ENCODE measurements around the gene PRKAA1. TPM values are rescaled to one million over a fixed set of nuclear protein-coding genes. Genes with fewer than 3 reads are reported as not detected.
A peak's percentile ranks its signal among the peaks of the same experiment; 100 is the strongest.

Gene PRKAA1
- polyA plus RNA-seq, 2 of the 4 experiments (the other 2 are of a cell fraction), result 51.5 to 107 TPM

GRCh38 chr5:40844565-40844964 lies 46.4 kb upstream of the PRKAA1 start (continued):
- TF ChIP-seq, protein P1, sequence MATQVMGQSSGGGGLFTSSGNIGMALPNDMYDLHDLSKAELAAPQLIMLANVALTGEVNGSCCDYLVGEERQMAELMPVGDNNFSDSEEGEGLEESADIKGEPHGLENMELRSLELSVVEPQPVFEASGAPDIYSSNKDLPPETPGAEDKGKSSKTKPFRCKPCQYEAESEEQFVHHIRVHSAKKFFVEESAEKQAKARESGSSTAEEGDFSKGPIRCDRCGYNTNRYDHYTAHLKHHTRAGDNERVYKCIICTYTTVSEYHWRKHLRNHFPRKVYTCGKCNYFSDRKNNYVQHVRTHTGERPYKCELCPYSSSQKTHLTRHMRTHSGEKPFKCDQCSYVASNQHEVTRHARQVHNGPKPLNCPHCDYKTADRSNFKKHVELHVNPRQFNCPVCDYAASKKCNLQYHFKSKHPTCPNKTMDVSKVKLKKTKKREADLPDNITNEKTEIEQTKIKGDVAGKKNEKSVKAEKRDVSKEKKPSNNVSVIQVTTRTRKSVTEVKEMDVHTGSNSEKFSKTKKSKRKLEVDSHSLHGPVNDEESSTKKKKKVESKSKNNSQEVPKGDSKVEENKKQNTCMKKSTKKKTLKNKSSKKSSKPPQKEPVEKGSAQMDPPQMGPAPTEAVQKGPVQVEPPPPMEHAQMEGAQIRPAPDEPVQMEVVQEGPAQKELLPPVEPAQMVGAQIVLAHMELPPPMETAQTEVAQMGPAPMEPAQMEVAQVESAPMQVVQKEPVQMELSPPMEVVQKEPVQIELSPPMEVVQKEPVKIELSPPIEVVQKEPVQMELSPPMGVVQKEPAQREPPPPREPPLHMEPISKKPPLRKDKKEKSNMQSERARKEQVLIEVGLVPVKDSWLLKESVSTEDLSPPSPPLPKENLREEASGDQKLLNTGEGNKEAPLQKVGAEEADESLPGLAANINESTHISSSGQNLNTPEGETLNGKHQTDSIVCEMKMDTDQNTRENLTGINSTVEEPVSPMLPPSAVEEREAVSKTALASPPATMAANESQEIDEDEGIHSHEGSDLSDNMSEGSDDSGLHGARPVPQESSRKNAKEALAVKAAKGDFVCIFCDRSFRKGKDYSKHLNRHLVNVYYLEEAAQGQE (IDR thresholded peaks at IDR 0.05), result no peak
- no peak for TF ChIP-seq ZFP36 (IDR thresholded peaks at IDR 0.05; ENCODE audit: borderline replicate concordance, partially characterized antibody)

GRCh38 chr5:40842351-40842750 lies 44.2 kb upstream of the PRKAA1 start:
- no peak for FAIRE-seq
- H3K27ac ChIP-seq, result peak overlapping the region; percentile 9 to 87; a peak in 2 of 6 replicates
- peak in 1 of 2 experiments; percentile 38; a peak in 2 of 6 replicates for ATAC-seq

DNA sequence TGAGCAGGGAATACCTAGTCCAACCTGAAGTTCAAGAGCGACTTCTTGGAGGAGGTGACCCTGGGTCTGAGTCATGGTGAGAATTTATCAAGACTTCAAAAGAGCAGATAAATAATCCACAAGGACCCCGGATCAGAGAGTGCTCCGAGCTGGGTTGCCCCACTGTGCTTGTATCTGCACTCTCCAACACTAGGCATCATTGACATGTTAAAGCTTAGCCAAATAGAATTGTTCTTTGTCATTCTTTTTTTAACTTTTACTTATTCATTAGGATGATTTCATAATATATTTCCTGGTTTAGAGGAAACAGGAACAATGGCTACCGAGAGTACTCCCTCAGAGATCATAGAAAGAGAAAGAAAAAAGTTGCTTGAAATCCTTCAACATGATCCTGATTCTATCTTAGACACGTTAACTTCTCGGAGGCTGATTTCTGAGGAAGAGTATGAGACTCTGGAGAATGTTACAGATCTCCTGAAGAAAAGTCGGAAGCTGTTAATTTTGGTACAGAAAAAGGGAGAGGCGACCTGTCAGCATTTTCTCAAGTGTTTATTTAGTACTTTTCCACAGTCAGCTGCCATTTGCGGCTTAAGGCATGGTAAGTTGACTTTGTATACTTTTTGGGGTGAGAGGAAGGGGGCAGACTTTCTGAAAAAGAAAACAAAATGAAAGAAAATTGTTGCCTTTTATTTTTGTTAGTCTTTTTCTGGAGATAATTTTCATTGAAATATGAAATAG lies 43.1 kb upstream of the PRKAA1 start, which contains the start of gene CARD6:
Gene CARD6, plus strand, starts transcription at position 300 of the 738 bp plus-strand sequence. Its CDS starts 16 bp downstream, at position 316.
- Histone ChIP-seq H3K4me3 (peak within 1 kb of the TSS; percentile 51), H3K27ac (peak within 1 kb of the TSS; percentile 87), H3K9me3 (no peaks in the 10 kb centered on the region), H3K4me1 (peaks cover 19% of the 10 kb centered on the region), H3K4me2 (peak within 1 kb of the TSS; percentile 95)
- peak; percentile 76 for TF ChIP-seq ZFP36 (IDR thresholded peaks at IDR 0.05; ENCODE audit: borderline replicate concordance, partially characterized antibody)
- peak; percentile 89 for TF ChIP-seq MAFK (IDR thresholded peaks at IDR 0.05; ENCODE audit: partially characterized antibody)
- no peak for TF ChIP-seq FOSL2 (IDR thresholded peaks at IDR 0.05)
- TF ChIP-seq FOSL2 (CRISPR knock-in tag; IDR thresholded peaks at IDR 0.05), result 0 out of 2 replicates have a peak, but pooled peaks have one; percentile 27
- no peak for TF ChIP-seq HOXB13 (CRISPR knock-in tag; IDR thresholded peaks at IDR 0.05; ENCODE audit: low read depth)
- DNase-seq (ENCODE audit: low read depth in 1 of 2, low spot score in 1 of 2) (peak; percentile 46 to 62), ATAC-seq (peak; percentile 77 to 83; a peak in 5 of 6 replicates), FAIRE-seq (peak; percentile 82)
- CTCF ChIA-PET, result interaction anchor here (0.6 to 1.5 kb wide), 4 partner anchors 13 to 1337 kb away, joined by 3 to 4 read pairs (median 4); no protein-coding TSS in a partner anchor
- POLR2A ChIA-PET, result interaction anchor here (1.3 kb wide), 1 partner anchor 43 kb away, joined by 3 read pairs; the partner anchor contains the start of gene PRKAA1
- WGBS (ENCODE audit: missing lambda C conversion rate), result 3% methylated on average over 9 of the region's 9 CpGs

More at GRCh38 chr5:40842351-40842750, 44.2 kb upstream of the PRKAA1 start:
- Histone ChIP-seq H3K4me3 (peak overlapping the region; percentile 51), H3K9me3 (no peaks in the 10 kb centered on the region), H3K4me2 (peak overlapping the region; percentile 95), H3K4me1 (peaks cover 19% of the 10 kb centered on the region)
- WGBS (ENCODE audit: missing lambda C conversion rate), result 8% methylated on average over 2 of the region's 2 CpGs
- no peak for TF ChIP-seq RAD21 (conservative IDR thresholded peaks at IDR 0.05 in 1 of 2, IDR thresholded peaks at IDR 0.05 in 1 of 2)
- no peak for TF ChIP-seq FOSL2 (IDR thresholded peaks at IDR 0.05)
- peak; percentile 24; the same call in 1 of the 2 replicates for TF ChIP-seq FOSL2 (CRISPR knock-in tag; IDR thresholded peaks at IDR 0.05)
- POLR2A ChIA-PET, result no interaction called here
- peak in 1 of 2 experiments; percentile 31 for DNase-seq (ENCODE audit: low read depth in 1 of 2, low spot score in 1 of 2)
- CTCF ChIA-PET, result interaction anchor here (1.1 to 1.5 kb wide), 2 partner anchors 12 to 68 kb away, joined by 3 to 4 read pairs; no protein-coding TSS in a partner anchor

GRCh38 chr5:40838086-40838485 lies 39.9 kb upstream of the PRKAA1 start:
- H3K4me2 ChIP-seq, result no peak overlapping the region
- 97% methylated on average over 6 of the region's 6 CpGs for WGBS (ENCODE audit: missing lambda C conversion rate)

More at GRCh38 chr5:40838086-40838485, 39.9 kb upstream of the PRKAA1 start:
- FAIRE-seq (no peak), ATAC-seq (no peak), DNase-seq (ENCODE audit: low read depth in 1 of 2, low spot score in 1 of 2) (no peak)
- CTCF ChIA-PET, result no interaction called here
- no peak overlapping the region for H3K4me3 ChIP-seq
- POLR2A ChIA-PET, result no interaction called here
- H3K27ac ChIP-seq, result no peak overlapping the region
- TF ChIP-seq ATOH8 (CRISPR knock-in tag; IDR thresholded peaks at IDR 0.05; ENCODE audit: low read depth) (no peak), TP53 (CRISPR knock-in tag; IDR thresholded peaks at IDR 0.05) (no peak), JUNB (IDR thresholded peaks at IDR 0.05) (no peak), NFE2L2 (conservative IDR thresholded peaks at IDR 0.05; ENCODE audit: low read length) (no peak), KDM5A (IDR thresholded peaks at IDR 0.05) (no peak), SMC3 (IDR thresholded peaks at IDR 0.05) (no peak), MYC (IDR thresholded peaks at IDR 0.05; ENCODE audit: borderline replicate concordance, low read length) (no peak), ELK1 (IDR thresholded peaks at IDR 0.05; ENCODE audit: low read depth, low read length) (no peak), HOXB5 (CRISPR knock-in tag; IDR thresholded peaks at IDR 0.05) (no peak), EP300 (IDR thresholded peaks at IDR 0.05) (no peak), RAD21 (conservative IDR thresholded peaks at IDR 0.05 in 1 of 2, IDR thresholded peaks at IDR 0.05 in 1 of 2) (no peak), FOSL2 (IDR thresholded peaks at IDR 0.05) (no peak), FOSL2 (CRISPR knock-in tag; IDR thresholded peaks at IDR 0.05) (no peak), TFCP2L1 (CRISPR knock-in tag; IDR thresholded peaks at IDR 0.05) (no peak), HEYL (CRISPR knock-in tag; IDR thresholded peaks at IDR 0.05) (no peak), ZSCAN20 (CRISPR knock-in tag; IDR thresholded peaks at IDR 0.05) (no peak)
- TF ChIP-seq, protein P2, sequence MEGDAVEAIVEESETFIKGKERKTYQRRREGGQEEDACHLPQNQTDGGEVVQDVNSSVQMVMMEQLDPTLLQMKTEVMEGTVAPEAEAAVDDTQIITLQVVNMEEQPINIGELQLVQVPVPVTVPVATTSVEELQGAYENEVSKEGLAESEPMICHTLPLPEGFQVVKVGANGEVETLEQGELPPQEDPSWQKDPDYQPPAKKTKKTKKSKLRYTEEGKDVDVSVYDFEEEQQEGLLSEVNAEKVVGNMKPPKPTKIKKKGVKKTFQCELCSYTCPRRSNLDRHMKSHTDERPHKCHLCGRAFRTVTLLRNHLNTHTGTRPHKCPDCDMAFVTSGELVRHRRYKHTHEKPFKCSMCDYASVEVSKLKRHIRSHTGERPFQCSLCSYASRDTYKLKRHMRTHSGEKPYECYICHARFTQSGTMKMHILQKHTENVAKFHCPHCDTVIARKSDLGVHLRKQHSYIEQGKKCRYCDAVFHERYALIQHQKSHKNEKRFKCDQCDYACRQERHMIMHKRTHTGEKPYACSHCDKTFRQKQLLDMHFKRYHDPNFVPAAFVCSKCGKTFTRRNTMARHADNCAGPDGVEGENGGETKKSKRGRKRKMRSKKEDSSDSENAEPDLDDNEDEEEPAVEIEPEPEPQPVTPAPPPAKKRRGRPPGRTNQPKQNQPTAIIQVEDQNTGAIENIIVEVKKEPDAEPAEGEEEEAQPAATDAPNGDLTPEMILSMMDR (IDR thresholded peaks at IDR 0.05), result no peak
- H3K4me1 ChIP-seq, result peaks cover 25% of the 10 kb centered on the region
- H3K9me3 ChIP-seq, result no peaks in the 10 kb centered on the region

Data from A549 (cell line).